ENCODE results near the gene NELL2.
"Not testable (repeated sequence)": the region's sequence is repeated elsewhere in the genome, so short reads cannot be mapped to it uniquely, and the experiment has no call there.

The NELL2 gene

DNA sequence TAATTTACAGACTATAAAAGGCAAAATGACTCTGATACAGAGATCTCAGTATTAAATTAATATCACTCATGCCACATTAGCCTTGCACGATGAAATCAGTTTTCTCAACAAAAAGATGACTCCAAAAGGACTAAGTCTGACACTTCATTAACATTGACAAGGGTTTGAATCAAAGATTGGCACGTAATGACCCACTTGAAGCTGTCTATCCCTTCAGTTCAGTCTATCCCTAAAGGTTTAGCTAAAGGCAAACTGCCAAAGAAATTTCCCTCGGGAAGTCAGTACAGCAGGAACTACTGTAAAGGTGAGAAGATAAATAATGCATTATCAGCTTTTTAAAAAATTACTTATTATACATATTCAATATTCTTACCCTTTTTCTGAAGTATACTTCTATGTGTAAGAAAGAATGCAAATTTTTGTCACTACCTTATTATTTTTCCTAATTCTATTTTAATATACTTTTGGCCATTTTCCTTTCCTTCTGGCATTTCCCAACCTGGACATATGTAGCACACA, 127.1 kb downstream of the NELL2 start:
- Histone ChIP-seq H3K4me1 (ENCODE audit: control insufficient read depth, insufficient read depth, low read length) (no peaks in the 10 kb centered on the region), H3K27me3 (ENCODE audit: control insufficient read depth, insufficient read depth, low read length) (no peaks in the 10 kb centered on the region), H3K36me3 (ENCODE audit: control insufficient read depth, insufficient read depth, low read length) (no peaks in the 10 kb centered on the region), H3K27ac (ENCODE audit: low read depth, low read length) (no peak overlapping the region), H3K4me3 (ENCODE audit: low read depth, low read length) (no peak overlapping the region), H3K9ac (ENCODE audit: low read depth, low read length) (no peak overlapping the region), H3K9me3 (ENCODE audit: control insufficient read depth, insufficient read depth, low read length) (no peaks in the 10 kb centered on the region)

DNA sequence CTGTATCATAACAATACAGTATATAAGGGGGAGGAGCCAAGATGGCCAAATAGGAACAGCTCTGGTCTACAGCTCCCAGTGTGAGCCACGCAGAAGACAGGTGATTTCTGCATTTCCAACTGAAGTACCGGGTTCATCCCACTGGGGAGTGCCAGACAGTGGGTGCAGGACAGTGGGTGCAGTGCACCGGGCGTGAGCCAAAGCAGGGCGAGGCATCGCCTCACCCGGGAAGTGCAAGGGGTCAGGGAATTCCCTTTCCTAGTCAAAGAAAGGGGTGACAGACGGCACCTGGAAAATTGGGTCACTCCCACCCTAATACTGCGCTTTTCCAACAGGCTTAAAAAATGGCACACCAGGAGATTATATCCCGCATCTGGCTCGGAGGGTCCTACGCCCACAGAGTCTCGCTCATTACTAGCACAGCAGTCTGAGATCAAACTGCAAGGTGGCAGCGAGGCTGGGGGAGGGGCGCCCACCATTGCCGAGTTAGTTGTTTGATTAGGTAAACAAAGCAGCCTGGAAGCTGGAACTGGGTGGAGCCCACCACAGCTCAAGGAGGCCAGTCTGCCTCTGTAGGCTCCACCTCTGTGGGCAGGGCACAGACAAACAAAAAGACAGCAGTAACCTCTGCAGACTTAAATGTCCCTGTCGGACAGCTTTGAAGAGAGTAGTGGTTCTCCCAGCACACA, 134.7 kb downstream of the NELL2 start:
- H3K4me3 ChIP-seq (ENCODE audit: low read depth, low read length); H3K27me3 ChIP-seq (ENCODE audit: control insufficient read depth, insufficient read depth, low read length); H3K4me1 ChIP-seq (ENCODE audit: control insufficient read depth, insufficient read depth, low read length); H3K9ac ChIP-seq (ENCODE audit: low read depth, low read length); H3K27ac ChIP-seq (ENCODE audit: low read depth, low read length); H3K36me3 ChIP-seq (ENCODE audit: control insufficient read depth, insufficient read depth, low read length): not testable (repeated sequence)
- H3K9me3 ChIP-seq (ENCODE audit: control insufficient read depth, insufficient read depth, low read length): peaks cover 12% of the 10 kb centered on the region

DNA sequence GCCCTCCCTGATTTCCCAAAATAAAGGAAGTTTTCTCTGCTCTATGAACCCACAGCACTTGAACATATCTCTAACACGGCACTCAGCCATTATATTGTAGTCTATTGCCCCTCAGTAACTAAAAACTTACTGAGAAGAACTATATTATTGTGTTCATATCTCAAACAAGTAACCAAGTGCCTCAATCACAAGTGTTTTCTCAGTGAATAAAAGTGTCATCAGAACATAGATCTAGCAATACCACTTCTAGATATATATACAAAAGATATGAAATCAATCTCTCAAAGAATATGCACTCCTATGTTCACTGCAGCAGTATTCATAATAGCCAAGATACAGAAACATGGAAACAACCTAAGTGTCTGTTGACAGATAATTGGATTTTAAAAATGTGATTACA, 138.1 kb downstream of the NELL2 start:
- Histone ChIP-seq H3K9me3 (ENCODE audit: control insufficient read depth, insufficient read depth, low read length) (peaks cover 12% of the 10 kb centered on the region), H3K9ac (ENCODE audit: low read depth, low read length) (no peak overlapping the region), H3K36me3 (ENCODE audit: control insufficient read depth, insufficient read depth, low read length) (no peaks in the 10 kb centered on the region), H3K4me1 (ENCODE audit: control insufficient read depth, insufficient read depth, low read length) (no peaks in the 10 kb centered on the region), H3K27ac (ENCODE audit: low read depth, low read length) (no peak overlapping the region), H3K4me3 (ENCODE audit: low read depth, low read length) (no peak overlapping the region), H3K27me3 (ENCODE audit: control insufficient read depth, insufficient read depth, low read length) (no peaks in the 10 kb centered on the region)

DNA sequence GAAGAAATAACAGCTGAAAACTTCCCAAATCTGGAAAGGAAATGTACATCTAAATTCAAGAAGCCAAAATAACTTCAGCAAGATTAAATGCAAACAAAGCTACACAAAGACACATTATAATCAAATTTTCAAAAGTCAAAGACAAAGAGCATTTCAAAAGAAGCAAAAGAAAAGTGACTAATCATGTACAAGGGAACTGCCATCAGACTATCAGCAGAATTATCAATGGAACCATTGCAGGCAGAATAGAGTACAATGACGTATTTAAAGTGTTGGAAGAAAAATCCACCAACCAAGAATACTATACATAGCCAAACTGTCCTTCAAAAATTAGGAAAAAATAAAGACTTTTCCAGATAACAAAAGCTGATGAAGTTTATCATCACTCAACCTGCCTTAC, 147.5 kb downstream of the NELL2 start:
- no peak overlapping the region for H3K27ac ChIP-seq (ENCODE audit: low read depth, low read length)
- no peak overlapping the region for H3K9ac ChIP-seq (ENCODE audit: low read depth, low read length)
- no peaks in the 10 kb centered on the region for H3K36me3 ChIP-seq (ENCODE audit: control insufficient read depth, insufficient read depth, low read length)
- H3K4me1 ChIP-seq (ENCODE audit: control insufficient read depth, insufficient read depth, low read length): no peaks in the 10 kb centered on the region
- no peaks in the 10 kb centered on the region for H3K27me3 ChIP-seq (ENCODE audit: control insufficient read depth, insufficient read depth, low read length)
- H3K9me3 ChIP-seq (ENCODE audit: control insufficient read depth, insufficient read depth, low read length): no peaks in the 10 kb centered on the region
- no peak overlapping the region for H3K4me3 ChIP-seq (ENCODE audit: low read depth, low read length)

DNA sequence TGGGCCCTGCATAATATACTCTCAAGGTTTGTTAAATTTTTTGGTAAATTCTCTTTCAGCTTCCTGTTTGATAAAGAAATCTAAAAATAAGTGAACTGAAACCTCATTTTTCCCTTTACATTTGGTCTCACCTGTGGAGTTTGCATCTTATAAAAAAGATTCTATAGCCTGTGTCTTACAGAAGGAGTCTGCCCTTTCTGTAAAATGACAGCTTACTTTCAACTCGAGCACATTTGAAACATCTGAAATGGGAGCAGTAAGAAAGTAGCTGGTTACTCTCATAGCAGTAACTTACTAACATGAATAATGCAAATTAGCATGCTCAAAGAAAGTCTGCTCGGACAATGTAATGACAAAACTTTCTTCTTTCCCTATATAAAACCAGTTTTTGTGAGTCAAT, 155.8 kb downstream of the NELL2 start:
- Histone ChIP-seq H3K27me3 (ENCODE audit: control insufficient read depth, insufficient read depth, low read length) (no peaks in the 10 kb centered on the region), H3K36me3 (ENCODE audit: control insufficient read depth, insufficient read depth, low read length) (no peaks in the 10 kb centered on the region), H3K27ac (ENCODE audit: low read depth, low read length) (no peak overlapping the region), H3K9ac (ENCODE audit: low read depth, low read length) (no peak overlapping the region), H3K9me3 (ENCODE audit: control insufficient read depth, insufficient read depth, low read length) (no peaks in the 10 kb centered on the region), H3K4me1 (ENCODE audit: control insufficient read depth, insufficient read depth, low read length) (peaks cover 10% of the 10 kb centered on the region), H3K4me3 (ENCODE audit: low read depth, low read length) (no peak overlapping the region)

DNA sequence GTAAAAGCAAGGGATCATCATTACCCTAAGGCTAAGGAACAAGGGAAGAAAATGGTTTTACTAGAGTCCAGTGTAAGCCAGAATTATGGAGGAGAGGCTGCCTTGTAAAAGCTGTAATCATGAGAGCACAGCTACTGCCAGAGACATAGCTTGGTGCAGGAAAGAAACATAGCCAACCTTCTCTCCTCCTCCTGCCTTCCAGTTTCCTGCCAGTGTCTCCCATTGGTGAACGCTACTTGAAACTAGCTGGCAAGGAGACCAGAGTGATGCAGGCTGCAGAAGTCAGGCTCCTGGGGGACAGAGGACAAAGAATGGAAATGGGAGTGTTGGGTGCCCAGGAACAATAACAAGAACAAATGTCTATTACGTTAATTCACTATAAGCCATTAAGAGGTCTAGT, 158.5 kb downstream of the NELL2 start:
- Histone ChIP-seq H3K4me1 (ENCODE audit: control insufficient read depth, insufficient read depth, low read length) (peaks cover 10% of the 10 kb centered on the region), H3K9me3 (ENCODE audit: control insufficient read depth, insufficient read depth, low read length) (no peaks in the 10 kb centered on the region), H3K27ac (ENCODE audit: low read depth, low read length) (no peak overlapping the region), H3K27me3 (ENCODE audit: control insufficient read depth, insufficient read depth, low read length) (no peaks in the 10 kb centered on the region), H3K36me3 (ENCODE audit: control insufficient read depth, insufficient read depth, low read length) (no peaks in the 10 kb centered on the region), H3K9ac (ENCODE audit: low read depth, low read length) (no peak overlapping the region), H3K4me3 (ENCODE audit: low read depth, low read length) (no peak overlapping the region)

DNA sequence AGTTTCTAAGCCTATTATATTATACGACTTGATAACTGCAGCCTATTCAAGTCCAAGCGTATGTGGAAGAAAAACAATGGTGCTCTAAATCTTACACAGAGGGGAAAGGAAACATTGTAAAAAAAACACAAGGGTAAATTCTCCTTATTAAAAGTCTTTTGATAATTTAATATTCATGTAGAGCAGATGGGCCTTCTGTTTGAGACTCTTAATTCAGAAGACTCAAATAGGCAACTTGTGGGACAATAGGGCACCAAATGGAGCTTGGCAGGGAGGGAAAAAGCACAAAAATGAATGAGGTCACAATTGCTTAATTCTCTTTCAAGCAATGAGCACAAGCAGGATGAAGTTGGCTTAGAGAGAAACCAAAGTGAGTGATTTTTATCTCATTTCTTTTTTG, 159.4 kb downstream of the NELL2 start:
- no peaks in the 10 kb centered on the region for H3K27me3 ChIP-seq (ENCODE audit: control insufficient read depth, insufficient read depth, low read length)
- no peaks in the 10 kb centered on the region for H3K36me3 ChIP-seq (ENCODE audit: control insufficient read depth, insufficient read depth, low read length)
- no peaks in the 10 kb centered on the region for H3K9me3 ChIP-seq (ENCODE audit: control insufficient read depth, insufficient read depth, low read length)
- H3K4me3 ChIP-seq (ENCODE audit: low read depth, low read length): no peak overlapping the region
- H3K4me1 ChIP-seq (ENCODE audit: control insufficient read depth, insufficient read depth, low read length): peaks cover 10% of the 10 kb centered on the region
- no peak overlapping the region for H3K9ac ChIP-seq (ENCODE audit: low read depth, low read length)
- H3K27ac ChIP-seq (ENCODE audit: low read depth, low read length): no peak overlapping the region

DNA sequence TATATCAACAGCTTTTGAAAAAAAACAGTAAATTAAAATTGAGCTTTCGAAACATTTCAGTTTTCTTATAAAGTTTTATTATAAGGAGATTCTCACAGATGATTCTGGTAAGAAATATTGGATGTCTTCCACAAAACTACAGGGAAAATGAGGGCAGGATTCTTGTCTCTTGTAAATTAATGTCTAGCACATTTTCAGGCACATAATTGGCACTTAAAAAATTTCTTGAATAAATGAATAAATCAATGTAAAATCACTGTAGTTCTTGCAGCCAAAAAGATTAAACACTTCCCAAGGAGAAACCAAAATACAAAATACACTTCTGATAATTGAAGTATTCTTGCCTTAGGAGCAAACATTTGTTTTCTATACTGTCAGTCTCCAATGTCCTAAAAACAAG, 164.4 kb downstream of the NELL2 start:
- Histone ChIP-seq H3K27ac (ENCODE audit: low read depth, low read length) (no peak overlapping the region), H3K27me3 (ENCODE audit: control insufficient read depth, insufficient read depth, low read length) (no peaks in the 10 kb centered on the region), H3K9ac (ENCODE audit: low read depth, low read length) (no peak overlapping the region), H3K9me3 (ENCODE audit: control insufficient read depth, insufficient read depth, low read length) (no peaks in the 10 kb centered on the region), H3K4me1 (ENCODE audit: control insufficient read depth, insufficient read depth, low read length) (peaks cover under 1% of the 10 kb centered on the region; the same call in 1 of the 2 replicates), H3K36me3 (ENCODE audit: control insufficient read depth, insufficient read depth, low read length) (no peaks in the 10 kb centered on the region), H3K4me3 (ENCODE audit: low read depth, low read length) (no peak overlapping the region)

DNA sequence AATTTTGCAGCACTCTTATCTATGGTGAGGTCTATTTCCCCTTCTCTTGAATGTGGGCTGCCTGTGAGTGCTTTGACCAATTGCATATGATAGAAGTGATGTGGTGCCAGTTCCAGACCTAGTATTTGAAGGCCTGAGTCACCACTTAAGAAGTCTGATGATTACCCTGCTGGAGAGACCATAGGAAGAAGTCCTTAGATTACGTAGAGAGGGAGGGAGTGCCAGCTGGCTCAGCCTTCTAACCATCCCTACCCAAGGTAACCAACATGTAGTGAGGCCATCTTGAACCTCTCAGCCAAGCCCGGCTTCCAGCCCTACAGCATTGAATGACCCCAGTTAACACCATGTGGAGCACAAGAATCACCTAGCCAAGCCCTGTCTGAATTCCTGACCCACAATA, 166.9 kb downstream of the NELL2 start:
- Histone ChIP-seq H3K27ac (ENCODE audit: low read depth, low read length) (no peak overlapping the region), H3K9ac (ENCODE audit: low read depth, low read length) (no peak overlapping the region), H3K27me3 (ENCODE audit: control insufficient read depth, insufficient read depth, low read length) (no peaks in the 10 kb centered on the region), H3K4me3 (ENCODE audit: low read depth, low read length) (no peak overlapping the region), H3K4me1 (ENCODE audit: control insufficient read depth, insufficient read depth, low read length) (no peaks in the 10 kb centered on the region), H3K36me3 (ENCODE audit: control insufficient read depth, insufficient read depth, low read length) (no peaks in the 10 kb centered on the region), H3K9me3 (ENCODE audit: control insufficient read depth, insufficient read depth, low read length) (no peaks in the 10 kb centered on the region)

DNA sequence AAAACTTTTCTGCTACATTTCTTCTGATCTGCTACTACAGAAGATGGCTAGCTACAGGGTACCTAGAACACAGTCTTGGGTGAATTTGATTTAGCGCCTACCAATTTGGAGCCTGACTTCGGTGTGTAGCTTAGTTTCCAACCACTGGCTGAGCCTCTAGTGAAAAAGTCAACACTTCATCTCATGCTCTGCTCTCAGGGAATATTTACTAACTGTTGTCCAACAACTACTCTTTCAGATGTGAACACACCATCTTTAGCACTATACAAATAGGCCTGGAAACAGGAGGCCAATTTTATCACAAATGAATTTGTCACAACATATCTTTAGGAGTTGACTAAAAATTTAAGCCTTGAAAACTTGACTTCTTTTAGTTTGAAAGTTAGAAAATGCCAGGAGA, 167.9 kb downstream of the NELL2 start:
- Histone ChIP-seq H3K9ac (ENCODE audit: low read depth, low read length) (no peak overlapping the region), H3K9me3 (ENCODE audit: control insufficient read depth, insufficient read depth, low read length) (no peaks in the 10 kb centered on the region), H3K4me3 (ENCODE audit: low read depth, low read length) (no peak overlapping the region), H3K27me3 (ENCODE audit: control insufficient read depth, insufficient read depth, low read length) (no peaks in the 10 kb centered on the region), H3K4me1 (ENCODE audit: control insufficient read depth, insufficient read depth, low read length) (no peaks in the 10 kb centered on the region), H3K36me3 (ENCODE audit: control insufficient read depth, insufficient read depth, low read length) (no peaks in the 10 kb centered on the region), H3K27ac (ENCODE audit: low read depth, low read length) (no peak overlapping the region)

DNA sequence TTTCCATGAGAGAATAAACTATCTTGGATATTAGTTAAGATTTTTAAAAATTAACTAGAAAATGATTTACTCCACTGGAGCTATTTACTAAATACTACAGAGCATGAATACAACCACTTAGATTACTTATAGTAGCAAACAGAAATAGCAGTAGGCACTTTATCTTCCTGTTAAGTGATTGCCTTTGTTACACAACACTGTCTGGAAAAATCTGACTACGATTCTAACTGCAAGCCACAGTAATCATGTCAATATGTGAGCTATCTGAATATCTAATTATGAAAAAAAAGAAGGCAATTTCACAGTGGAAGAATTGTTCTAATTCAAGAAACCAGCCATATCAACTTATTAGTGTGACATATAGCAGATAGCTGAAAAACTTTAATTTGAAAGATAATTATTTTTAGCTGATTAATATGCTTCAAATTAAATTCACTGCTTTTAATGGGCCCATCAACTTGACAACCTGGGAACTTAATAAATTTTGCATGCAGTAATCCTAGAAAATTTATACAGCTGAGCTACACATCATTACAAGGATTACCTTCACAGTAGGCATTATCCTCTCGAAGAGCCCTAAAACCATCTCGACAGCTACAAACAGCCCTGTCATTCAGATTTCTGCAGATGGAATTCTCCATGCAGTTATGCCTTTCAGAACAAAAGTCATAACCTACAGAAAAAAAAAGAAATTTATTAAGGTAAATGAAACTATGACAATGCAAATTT, 172.8 kb downstream of the NELL2 start:
- H3K4me1 ChIP-seq (ENCODE audit: control insufficient read depth, insufficient read depth, low read length): no peaks in the 10 kb centered on the region
- H3K36me3 ChIP-seq (ENCODE audit: control insufficient read depth, insufficient read depth, low read length): no peaks in the 10 kb centered on the region
- H3K9me3 ChIP-seq (ENCODE audit: control insufficient read depth, insufficient read depth, low read length): no peaks in the 10 kb centered on the region
- no peaks in the 10 kb centered on the region for H3K27me3 ChIP-seq (ENCODE audit: control insufficient read depth, insufficient read depth, low read length)
- H3K27ac ChIP-seq (ENCODE audit: low read depth, low read length): no peak overlapping the region
- no peak overlapping the region for H3K4me3 ChIP-seq (ENCODE audit: low read depth, low read length)
- no peak overlapping the region for H3K9ac ChIP-seq (ENCODE audit: low read depth, low read length)
